Suprapubic skin (tissue), 4 donors: ENCODE data around the gene ZNF692.

ENCODE experiments used
- CTCF ChIP-seq, 2 donors: fragments of 200-600 bp in 1 of 2; fragments of 450-650 bp in 1 of 2; sonication (generic) in 1 of 2; IDR thresholded peaks; one replicate each; pipeline ENCODE4 v1.5.1; 2016 to 2019; ENCODE audit warnings: antibody characterized with exemption in 2 of 2, mild to moderate bottlenecking in 1 of 2, moderate library complexity in 1 of 2
- EP300 ChIP-seq: sonication (generic); formaldehyde crosslinking; IDR thresholded peaks from one replicate; pipeline ENCODE4 v1.6.1; 2017; ENCODE audit warnings: antibody characterized with exemption
- POLR2A ChIP-seq, 2 donors: fragments of 450-650 bp; IDR thresholded peaks; one replicate each; pipeline ENCODE4 v1.6.1; 2017; ENCODE audit warnings: antibody characterized with exemption in 2 of 2, mild to moderate bottlenecking in 2 of 2, moderate library complexity in 2 of 2
- POLR2AphosphoS5 ChIP-seq, 3 donors: sonication (generic); formaldehyde crosslinking; IDR thresholded peaks; one replicate each; pipeline ENCODE4 v1.6.1; 2017; ENCODE audit warnings: antibody characterized with exemption in 3 of 3

- no peak for TF ChIP-seq EP300
- no peak for TF ChIP-seq POLR2A (IDR thresholded peaks at IDR 0.05)
- no peak for TF ChIP-seq CTCF (IDR thresholded peaks at IDR 0.05)
- TF ChIP-seq POLR2AphosphoS5 (IDR thresholded peaks at IDR 0.05) = no peak
Observed at GRCh38 chr1:248872752-248873408, 14.0 kb upstream of the ZNF692 start.
